IPS-18a (cell line): ENCODE results near the gene FAAP100.
"Not testable (repeated sequence)": the region's sequence is repeated elsewhere in the genome, so short reads cannot be mapped to it uniquely, and the experiment has no call there.

ENCODE experiments used
- H3K27ac ChIP-seq: one replicate; pipeline ENCODE4 v1.5.1; 2013; ENCODE audit warnings: low read length
- H3K27me3 ChIP-seq: one replicate; pipeline ENCODE4 v1.6.1; 2013; ENCODE audit warnings: mild to moderate bottlenecking, low read length; ENCODE audit not compliant: control insufficient read depth, insufficient read depth
- H3K36me3 ChIP-seq: one replicate; pipeline ENCODE4 v1.6.1; 2013; ENCODE audit warnings: low read depth, low read length; ENCODE audit not compliant: control insufficient read depth
- H3K4me1 ChIP-seq: one replicate; pipeline ENCODE4 v1.6.1; 2013; ENCODE audit warnings: low read depth, low read length; ENCODE audit not compliant: control insufficient read depth
- H3K4me3 ChIP-seq: one replicate; pipeline ENCODE4 v1.5.1; 2013; ENCODE audit warnings: low read length
- H3K9ac ChIP-seq: one replicate; pipeline ENCODE4 v1.6.1; 2013; ENCODE audit warnings: mild to moderate bottlenecking, low read length, moderate library complexity
- H3K9me3 ChIP-seq: one replicate; pipeline ENCODE4 v1.6.1; 2013; ENCODE audit warnings: low read depth, low read length; ENCODE audit not compliant: control insufficient read depth

Gene FAAP100

DNA sequence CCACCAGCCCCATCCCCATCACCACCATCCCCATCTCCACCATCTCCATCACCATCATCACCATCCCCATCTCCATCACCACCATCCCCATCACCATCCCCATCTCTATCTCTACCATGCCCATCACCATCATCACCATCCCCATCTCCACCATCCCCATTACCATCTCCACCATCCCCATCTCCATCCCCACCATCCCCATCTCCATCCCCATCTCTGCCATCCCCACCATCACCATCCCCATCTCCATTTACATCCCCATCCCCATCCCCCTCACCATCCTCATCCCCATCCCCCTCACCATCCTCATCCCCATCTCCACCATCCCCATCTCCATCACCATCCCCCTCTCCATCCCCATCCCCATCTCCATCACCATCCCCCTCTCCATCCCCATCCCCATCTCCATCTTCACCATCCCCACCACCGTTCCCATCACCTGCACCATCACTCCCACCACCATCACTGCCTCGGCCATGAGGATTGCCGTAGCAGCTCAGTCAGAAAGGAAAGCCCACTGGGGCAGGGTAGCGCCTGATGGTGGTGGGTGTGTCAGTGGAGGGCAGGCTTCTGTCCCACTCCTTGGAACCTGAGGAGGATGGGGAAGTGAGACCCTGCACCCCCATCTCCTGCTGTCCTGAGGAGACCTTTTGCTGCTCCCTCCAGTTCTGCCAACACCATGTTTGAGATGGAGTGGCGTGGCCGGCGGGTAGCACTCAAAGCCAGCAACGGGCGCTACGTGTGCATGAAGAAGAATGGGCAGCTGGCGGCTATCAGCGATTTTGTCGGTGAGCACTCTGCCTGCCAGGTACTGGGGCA, 16.5 kb downstream of the FAAP100 start:
- no peaks in the 10 kb centered on the region for H3K36me3 ChIP-seq
- no peak overlapping the region for H3K9ac ChIP-seq
- no peak overlapping the region for H3K4me3 ChIP-seq
- H3K27ac ChIP-seq, result no peak overlapping the region
- H3K9me3 ChIP-seq, result no peaks in the 10 kb centered on the region
- peaks cover 28% of the 10 kb centered on the region for H3K27me3 ChIP-seq
- H3K4me1 ChIP-seq, result no peaks in the 10 kb centered on the region

DNA sequence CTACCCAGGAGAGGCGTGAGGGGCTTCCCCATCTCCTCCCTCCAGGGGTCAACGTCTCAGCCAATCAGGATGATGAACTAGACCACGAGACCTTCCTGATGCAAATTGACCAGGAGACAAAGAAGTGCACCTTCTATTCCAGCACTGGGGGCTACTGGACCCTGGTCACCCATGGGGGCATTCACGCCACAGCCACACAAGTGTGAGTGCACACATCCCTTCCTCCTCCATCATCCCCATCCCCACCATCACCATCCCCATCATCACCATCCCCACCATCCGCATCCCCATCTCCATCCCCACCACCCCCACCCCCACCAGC, 17.2 kb downstream of the FAAP100 start:
- H3K36me3 ChIP-seq, result no peaks in the 10 kb centered on the region
- no peak overlapping the region for H3K9ac ChIP-seq
- peaks cover 35% of the 10 kb centered on the region for H3K27me3 ChIP-seq
- H3K9me3 ChIP-seq, result no peaks in the 10 kb centered on the region
- no peak overlapping the region for H3K27ac ChIP-seq
- no peak overlapping the region for H3K4me3 ChIP-seq
- H3K4me1 ChIP-seq, result no peaks in the 10 kb centered on the region

DNA sequence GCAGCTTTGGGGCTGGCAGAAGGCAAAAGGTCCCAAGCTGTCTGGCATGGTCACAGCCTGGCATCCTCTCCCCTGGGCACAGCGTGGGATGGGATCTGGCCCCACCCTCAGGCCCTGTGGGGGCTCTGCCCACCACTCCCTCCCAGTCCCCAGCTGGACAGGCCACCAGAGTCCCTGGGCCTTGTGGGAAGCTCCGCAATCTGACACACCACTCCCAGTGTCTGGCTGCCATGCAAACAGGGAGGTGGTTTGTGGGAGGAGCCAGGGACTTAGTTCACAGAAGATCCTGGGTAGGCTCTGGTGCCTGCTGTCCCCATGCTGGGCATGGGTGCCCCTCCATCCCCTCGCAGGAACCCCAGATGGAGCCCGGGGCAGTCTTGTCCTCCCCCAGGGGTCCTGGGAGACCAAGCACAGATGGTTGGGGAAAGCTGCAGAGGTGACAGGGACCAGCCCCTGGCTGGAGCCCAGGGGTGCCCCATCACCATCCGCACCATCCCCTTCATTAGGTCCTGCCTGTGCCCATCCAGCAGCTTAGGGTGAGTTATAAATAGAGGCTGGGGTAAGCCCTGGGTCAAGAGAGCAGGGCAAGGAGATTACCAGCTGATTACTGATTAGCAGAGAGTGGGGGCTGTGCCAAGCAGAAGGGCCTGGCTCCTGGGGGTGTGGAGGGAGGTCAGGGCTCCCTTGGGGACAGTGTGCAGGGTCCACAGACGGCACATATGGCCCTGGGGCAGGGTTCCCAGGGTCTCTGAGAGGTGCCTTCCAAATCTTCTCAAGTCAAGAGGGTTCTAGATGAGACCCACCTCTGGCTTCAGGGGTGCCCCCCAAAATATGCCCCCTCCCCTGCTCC, 17.8 kb downstream of the FAAP100 start:
- Histone ChIP-seq H3K4me1 (no peaks in the 10 kb centered on the region), H3K27ac (no peak overlapping the region), H3K4me3 (no peak overlapping the region), H3K9me3 (no peaks in the 10 kb centered on the region), H3K36me3 (no peaks in the 10 kb centered on the region), H3K27me3 (peaks cover 36% of the 10 kb centered on the region), H3K9ac (no peak overlapping the region)

DNA sequence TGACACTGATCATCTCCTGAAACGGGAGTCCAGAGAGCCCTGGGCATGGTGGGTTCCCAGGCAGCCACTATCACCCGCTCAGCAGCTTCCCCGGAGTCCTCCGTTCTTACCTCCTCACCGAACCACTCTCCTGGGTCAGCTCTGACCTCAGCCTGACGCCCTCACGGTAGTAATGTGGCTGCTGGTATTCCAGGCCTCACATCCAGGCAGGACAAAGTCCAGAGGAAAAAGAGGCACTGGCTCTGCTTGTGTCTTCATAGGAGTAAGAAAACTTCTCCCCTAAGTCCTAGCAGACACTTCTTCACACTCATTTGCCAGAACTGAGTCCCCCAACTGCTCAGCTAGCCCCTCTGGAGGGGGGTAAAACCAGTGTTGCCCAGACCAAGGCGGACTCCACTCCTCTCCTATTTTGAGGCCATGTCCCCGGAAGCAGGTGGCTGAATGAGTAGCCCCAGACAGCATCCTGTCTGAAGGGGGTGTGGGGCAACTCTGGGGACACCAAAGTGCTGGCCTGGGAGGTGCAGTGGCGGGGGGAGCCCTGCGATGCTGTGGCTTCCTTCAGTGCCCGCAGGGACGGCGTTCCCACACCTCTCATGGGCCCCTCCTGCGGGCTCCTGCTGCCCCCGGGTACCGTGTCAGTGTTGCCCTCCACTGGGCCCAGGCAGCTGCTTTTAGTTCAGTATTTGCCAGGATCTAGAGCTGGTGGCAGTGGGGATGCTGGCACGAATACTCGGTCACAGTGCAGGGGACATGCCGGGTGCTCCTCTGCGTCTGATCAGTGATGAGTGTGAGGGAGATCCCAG, 18.6 kb downstream of the FAAP100 start:
- peaks cover 36% of the 10 kb centered on the region for H3K27me3 ChIP-seq
- H3K9ac ChIP-seq, result no peak overlapping the region

DNA sequence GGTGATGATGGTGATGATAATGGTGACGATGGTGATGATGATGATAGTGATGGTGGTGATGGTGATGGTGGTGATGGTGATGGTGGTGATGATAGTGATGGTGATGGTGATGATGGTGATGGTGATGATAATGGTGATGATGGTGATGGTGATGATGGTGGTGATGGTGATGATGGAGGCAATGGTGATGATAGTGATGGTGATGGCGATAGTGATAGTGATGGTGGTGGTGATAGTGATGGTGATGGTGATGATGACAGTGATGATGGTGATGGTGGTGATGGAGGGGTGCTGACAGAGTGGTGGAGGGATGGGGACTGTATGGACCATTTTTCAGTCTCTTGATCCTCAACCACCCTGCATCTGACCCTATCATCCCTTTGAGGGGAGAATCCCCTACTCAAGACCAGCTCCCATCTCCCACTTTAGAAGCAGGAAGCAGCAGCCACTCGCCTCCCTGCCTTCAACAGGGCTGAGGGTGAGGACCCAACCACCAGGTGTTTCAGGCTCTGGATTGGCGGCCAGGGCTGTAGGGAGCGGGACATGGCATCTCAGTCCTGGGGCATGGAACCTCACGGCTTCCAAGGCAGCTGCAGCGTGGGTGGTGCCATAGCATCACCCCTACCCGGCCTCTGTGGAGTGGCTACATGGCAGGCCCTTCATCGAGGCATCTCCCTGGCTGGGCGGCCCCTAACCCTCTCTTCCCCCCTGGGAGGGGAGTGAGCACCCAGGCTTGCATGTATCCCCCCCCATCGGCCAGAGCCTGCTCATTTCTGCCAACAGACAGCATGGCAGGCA, 19.5 kb downstream of the FAAP100 start:
- no peaks in the 10 kb centered on the region for H3K9me3 ChIP-seq
- H3K27ac ChIP-seq, result no peak overlapping the region
- H3K9ac ChIP-seq, result no peak overlapping the region
- H3K36me3 ChIP-seq, result no peaks in the 10 kb centered on the region
- peaks cover 36% of the 10 kb centered on the region for H3K27me3 ChIP-seq
- no peak overlapping the region for H3K4me3 ChIP-seq
- H3K4me1 ChIP-seq, result no peaks in the 10 kb centered on the region

More for the DNA sequence above, 18.6 kb downstream of the FAAP100 start:
- Histone ChIP-seq H3K27ac (no peak overlapping the region), H3K36me3 (no peaks in the 10 kb centered on the region), H3K9me3 (no peaks in the 10 kb centered on the region), H3K4me3 (no peak overlapping the region), H3K4me1 (no peaks in the 10 kb centered on the region)

DNA sequence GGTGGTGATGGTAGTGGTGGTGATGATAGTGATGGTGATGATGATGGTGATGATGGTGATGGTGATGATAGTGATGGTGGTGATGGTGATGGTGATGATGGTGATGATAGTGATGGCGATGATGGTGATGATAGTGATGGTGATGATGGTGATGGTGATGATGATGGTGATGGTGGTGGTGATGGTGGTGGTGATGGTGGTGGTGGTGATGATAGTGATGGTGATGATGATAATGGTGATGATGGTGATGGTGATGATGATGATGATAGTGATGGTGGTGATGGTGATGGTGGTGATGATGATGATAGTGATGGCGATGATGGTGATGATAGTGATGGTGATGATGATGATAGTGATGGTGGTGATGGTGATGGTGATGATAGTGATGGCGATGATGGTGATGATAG, 20.2 kb downstream of the FAAP100 start:
- not testable (repeated sequence) for H3K36me3 ChIP-seq, H3K4me3 ChIP-seq, H3K4me1 ChIP-seq, H3K9ac ChIP-seq, H3K27ac ChIP-seq, H3K9me3 ChIP-seq
- H3K27me3 ChIP-seq, result peaks cover 36% of the 10 kb centered on the region

DNA sequence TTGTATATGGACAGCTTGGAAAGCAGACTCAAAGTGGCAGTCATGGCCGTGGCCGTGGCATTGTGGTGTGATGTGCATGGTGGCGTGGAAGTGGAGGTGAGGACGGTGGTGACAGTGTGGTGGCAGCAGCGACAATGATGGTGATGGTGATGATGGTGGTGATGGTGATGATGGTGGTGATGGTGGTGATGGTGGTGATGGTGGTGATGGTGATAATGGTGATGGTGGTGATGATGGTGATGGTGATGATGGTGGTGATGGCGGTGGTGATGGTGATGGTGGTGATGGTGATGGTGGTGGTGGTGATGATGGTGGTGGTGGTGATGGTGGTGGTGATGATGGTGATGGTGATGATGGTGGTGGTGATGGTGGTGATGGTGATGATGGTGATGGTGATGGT, 21.1 kb downstream of the FAAP100 start:
- peaks cover 32% of the 10 kb centered on the region for H3K27me3 ChIP-seq
- H3K27ac ChIP-seq, H3K4me1 ChIP-seq, H3K9ac ChIP-seq, H3K9me3 ChIP-seq, H3K36me3 ChIP-seq, H3K4me3 ChIP-seq: not testable (repeated sequence)

DNA sequence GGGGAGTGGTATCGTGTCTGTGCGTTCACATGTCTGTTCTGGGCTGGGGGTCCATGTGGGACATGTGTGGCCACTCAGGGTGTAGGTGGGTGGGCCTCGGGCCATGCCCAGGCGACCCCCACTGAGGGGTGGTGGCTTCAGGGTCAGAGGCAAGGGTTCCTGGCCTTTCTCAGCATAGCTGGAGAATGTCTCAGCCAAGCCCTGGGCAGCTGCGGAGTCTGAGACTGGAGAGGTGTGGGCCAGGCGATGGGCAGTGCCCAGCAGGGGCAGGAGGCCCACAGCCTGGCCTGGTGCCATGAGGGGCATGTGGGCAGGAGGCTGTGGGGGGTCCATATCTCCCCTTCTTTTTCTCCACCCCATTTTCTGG, 22.7 kb downstream of the FAAP100 start:
- H3K4me3 ChIP-seq, result no peak overlapping the region
- H3K4me1 ChIP-seq, result no peaks in the 10 kb centered on the region
- H3K9ac ChIP-seq, result no peak overlapping the region
- no peaks in the 10 kb centered on the region for H3K36me3 ChIP-seq
- H3K27me3 ChIP-seq, result peaks cover 24% of the 10 kb centered on the region
- no peak overlapping the region for H3K27ac ChIP-seq
- H3K9me3 ChIP-seq, result no peaks in the 10 kb centered on the region

DNA sequence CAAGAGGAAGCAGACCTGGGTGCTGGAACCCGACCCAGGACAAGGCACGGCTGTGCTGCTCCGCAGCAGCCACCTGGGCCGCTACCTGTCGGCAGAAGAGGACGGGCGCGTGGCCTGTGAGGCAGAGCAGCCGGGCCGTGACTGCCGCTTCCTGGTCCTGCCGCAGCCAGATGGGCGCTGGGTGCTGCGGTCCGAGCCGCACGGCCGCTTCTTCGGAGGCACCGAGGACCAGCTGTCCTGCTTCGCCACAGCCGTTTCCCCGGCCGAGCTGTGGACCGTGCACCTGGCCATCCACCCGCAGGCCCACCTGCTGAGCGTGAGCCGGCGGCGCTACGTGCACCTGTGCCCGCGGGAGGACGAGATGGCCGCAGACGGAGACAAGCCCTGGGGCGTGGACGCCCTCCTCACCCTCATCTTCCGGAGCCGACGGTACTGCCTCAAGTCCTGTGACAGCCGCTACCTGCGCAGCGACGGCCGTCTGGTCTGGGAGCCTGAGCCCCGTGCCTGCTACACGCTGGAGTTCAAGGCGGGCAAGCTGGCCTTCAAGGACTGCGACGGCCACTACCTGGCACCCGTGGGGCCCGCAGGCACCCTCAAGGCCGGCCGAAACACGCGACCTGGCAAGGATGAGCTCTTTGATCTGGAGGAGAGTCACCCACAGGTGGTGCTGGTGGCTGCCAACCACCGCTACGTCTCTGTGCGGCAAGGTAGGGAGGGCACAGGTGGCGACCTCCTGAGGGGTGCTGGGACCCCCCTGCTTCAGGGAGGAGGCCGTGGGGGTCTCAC, 23.3 kb downstream of the FAAP100 start:
- no peaks in the 10 kb centered on the region for H3K36me3 ChIP-seq
- H3K4me3 ChIP-seq, result no peak overlapping the region
- no peaks in the 10 kb centered on the region for H3K4me1 ChIP-seq
- peaks cover 19% of the 10 kb centered on the region for H3K27me3 ChIP-seq
- no peaks in the 10 kb centered on the region for H3K9me3 ChIP-seq
- no peak overlapping the region for H3K9ac ChIP-seq
- H3K27ac ChIP-seq, result no peak overlapping the region

DNA sequence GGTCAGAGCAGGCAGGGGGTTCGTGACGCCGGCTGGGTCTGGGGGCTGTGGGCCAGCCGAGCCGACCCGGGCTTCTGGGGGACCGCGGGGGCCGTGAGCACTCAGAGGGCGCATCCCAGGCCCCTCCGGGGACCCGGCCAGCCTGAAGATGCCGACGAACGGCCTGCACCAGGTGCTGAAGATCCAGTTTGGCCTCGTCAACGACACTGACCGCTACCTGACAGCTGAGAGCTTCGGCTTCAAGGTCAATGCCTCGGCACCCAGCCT, 23.8 kb downstream of the FAAP100 start:
- Histone ChIP-seq H3K27ac (no peak overlapping the region), H3K4me1 (no peaks in the 10 kb centered on the region), H3K4me3 (no peak overlapping the region), H3K9ac (no peak overlapping the region), H3K36me3 (no peaks in the 10 kb centered on the region), H3K27me3 (peaks cover 17% of the 10 kb centered on the region), H3K9me3 (no peaks in the 10 kb centered on the region)
